K562 (cell line): ENCODE measurements around the gene TBCCD1. TPM values are rescaled to one million over a fixed set of nuclear protein-coding genes. Genes with fewer than 3 reads are reported as not detected.
A peak's percentile ranks its signal among the peaks of the same experiment; 100 is the strongest.

Experiments
- ATAC-seq: fragments of 200-7000 bp; cut with Tn5 transposase; 3 replicates; pipeline ENCODE4 v1.9.1; 2020; ENCODE audit warnings: moderate library complexity
- BruUV-seq: library from RNA; stranded (reverse); fragments of 400-500 nt; replicated peaks from 2 replicates; lab custom pipeline; 2021; lab: Mats Ljungman, UMichigan
- CTCF ChIA-PET: fragments of 300-600 bp; formaldehyde crosslinking; extraction: SDS; loops from one replicate; lab custom pipeline; 2021; ENCODE audit warnings: low intra/inter-chr PET ratio; lab: Yijun Ruan, JAX
- POLR2A ChIA-PET: fragments of 300-600, 350-650 bp; sonication (Branson Sonifier 250); formaldehyde crosslinking; extraction: SDS; loops from one replicate; lab custom pipeline; 2021; ENCODE audit warnings: antibody characterized with exemption, inconsistent platforms; lab: Yijun Ruan, JAX
- DNase-seq, 4 experiments: peaks; one replicate each; pipeline versions ENCODE4 v3.0.0 to v3.0.0-alpha.2; 2011 to 2018; ENCODE audit warnings: low spot score in 3 of 4, mixed read lengths in 3 of 4; ENCODE audit errors: extremely low read depth in 1 of 4
- FAIRE-seq: peaks from 2 replicates; lab custom pipeline; 2011; peaks lifted over from hg19 to GRCh38; lab: Jason Lieb, UNC
- H2AFZ ChIP-seq: 2 replicates; pipeline ENCODE4 v1.6.0; 2011; ENCODE audit warnings: low read depth, low read length, control low read depth, inconsistent platforms
- H3K27ac ChIP-seq: fragments of 200-600 bp; 3 replicates; pipeline ENCODE4 v1.8.0; 2011; ENCODE audit warnings: low read depth, mild to moderate bottlenecking, control low read depth, inconsistent platforms, low read length, moderate library complexity, mixed read lengths; ENCODE audit errors: extremely low read depth
- H3K27me3 ChIP-seq, 2 experiments: fragments of 300-600 bp in 1 of 2; 2 replicates in 1 of 2; 3 replicates in 1 of 2; pipeline versions ENCODE4 v1.6.0 to v1.8.0; 2011; ENCODE audit warnings: inconsistent platforms in 2 of 2, low read length in 2 of 2, mild to moderate bottlenecking in 1 of 2, mixed read lengths in 1 of 2, moderate library complexity in 1 of 2; ENCODE audit not compliant: control insufficient read depth in 2 of 2, insufficient read depth in 2 of 2
- H3K36me3 ChIP-seq: fragments of 300-600 bp; 3 replicates; pipeline ENCODE4 v1.8.0; 2011; ENCODE audit warnings: mild to moderate bottlenecking, low read length, inconsistent platforms; ENCODE audit not compliant: control insufficient read depth, insufficient read depth
- H3K4me1 ChIP-seq, 2 experiments: fragments of 200-600 bp in 1 of 2; replicated peaks in 1 of 2; 2 replicates in 1 of 2; 3 replicates in 1 of 2; pipeline versions ENCODE4 v1.5.1 to v1.8.0; 2011; ENCODE audit warnings: inconsistent platforms in 2 of 2, low read length in 2 of 2, mild to moderate bottlenecking in 1 of 2, mixed read lengths in 1 of 2, moderate library complexity in 1 of 2; ENCODE audit not compliant: control insufficient read depth in 2 of 2, insufficient read depth in 2 of 2
- H3K4me2 ChIP-seq: 2 replicates; pipeline ENCODE4 v1.6.1; 2011; ENCODE audit warnings: low read length, control low read depth, inconsistent platforms, mixed read lengths; ENCODE audit not compliant: insufficient read depth
- H3K4me3 ChIP-seq: fragments of 200-600 bp; sonication (generic), shearing (Covaris generic); 2 replicates; pipeline ENCODE4 v1.5.1; 2016; ENCODE audit warnings: control low read depth, inconsistent platforms
- H3K79me2 ChIP-seq: fragments of 200-600 bp; 3 replicates; pipeline ENCODE4 v1.8.0; 2011; ENCODE audit warnings: low read length, inconsistent platforms; ENCODE audit not compliant: control insufficient read depth, insufficient read depth
- H3K9ac ChIP-seq, 2 experiments: 2 replicates each; pipeline versions ENCODE4 v1.6.0 to v1.6.1; 2011; ENCODE audit warnings: low read depth in 2 of 2, low read length in 2 of 2, control low read depth in 1 of 2, inconsistent platforms in 1 of 2, mild to moderate bottlenecking in 1 of 2, mixed read lengths in 1 of 2; ENCODE audit not compliant: insufficient read depth in 1 of 2
- H3K9me1 ChIP-seq: one replicate; pipeline ENCODE4 v1.6.0; 2011; ENCODE audit warnings: inconsistent platforms, mild to moderate bottlenecking, low read length, moderate library complexity; ENCODE audit not compliant: control insufficient read depth, insufficient read depth
- H3K9me3 ChIP-seq: replicated peaks from 2 replicates; pipeline ENCODE4 v1.5.1; 2011; ENCODE audit warnings: low read depth, low read length, inconsistent platforms; ENCODE audit not compliant: control insufficient read depth, insufficient read depth
- H4K20me1 ChIP-seq: replicated peaks from 2 replicates; pipeline ENCODE4 v1.6.1; 2011; ENCODE audit warnings: low read length, inconsistent platforms, mixed read lengths; ENCODE audit not compliant: control insufficient read depth, insufficient read depth
- ATF1 ChIP-seq, 2 experiments: fragments of 450-650 bp in 1 of 2; IDR thresholded peaks; 2 replicates each; pipeline ENCODE4 v1.6.1; 2016; ENCODE audit warnings: missing compliant biosample characterization in 1 of 2, missing genetic modification characterization in 1 of 2
- ATF7 ChIP-seq: fragments of 450-650 bp; IDR thresholded peaks from 2 replicates; pipeline ENCODE4 v1.7.1; 2014; ENCODE audit warnings: mild to moderate bottlenecking, moderate library complexity
- CBFA2T2 ChIP-seq: fragments of 450-650 bp; conservative IDR thresholded peaks from 2 replicates; pipeline ENCODE4 v1.6.1; 2017; ENCODE audit warnings: mild to moderate bottlenecking
- CCNT2 ChIP-seq: IDR thresholded peaks from 2 replicates; pipeline ENCODE4 v1.6.1; 2011; ENCODE audit warnings: borderline replicate concordance, low read depth, mild to moderate bottlenecking, moderate library complexity, mixed read lengths, low read length; ENCODE audit not compliant: insufficient read length; ENCODE audit errors: extremely low read depth
- CTBP1 ChIP-seq: fragments of 450-650 bp; IDR thresholded peaks from 2 replicates; pipeline ENCODE4 v1.6.1; 2016; ENCODE audit warnings: borderline replicate concordance
- DPF2 ChIP-seq: fragments of 450-650 bp; IDR thresholded peaks from 2 replicates; pipeline ENCODE4 v1.6.1; 2016
- HCFC1 ChIP-seq: IDR thresholded peaks from 2 replicates; pipeline ENCODE4 v1.6.1; 2012; ENCODE audit warnings: low read depth, low read length, improper control_type of control experiment
- HMGN3 ChIP-seq: IDR thresholded peaks from 2 replicates; pipeline ENCODE4 v1.6.1; 2011; ENCODE audit warnings: borderline replicate concordance, low read depth, mild to moderate bottlenecking, mixed read lengths, low read length; ENCODE audit not compliant: insufficient read length; ENCODE audit errors: extremely low read depth
- MAFK ChIP-seq: IDR thresholded peaks from 2 replicates; pipeline ENCODE4 v1.6.1; 2011; ENCODE audit warnings: low read length, improper control_type of control experiment
- PCBP1 ChIP-seq: fragments of 200-400 bp; formaldehyde crosslinking; IDR thresholded peaks from 2 replicates; pipeline ENCODE4 v1.6.1; 2018; ENCODE audit warnings: mild to moderate bottlenecking, low read depth, low read length; ENCODE audit not compliant: poor library complexity, severe bottlenecking
- RBM15 ChIP-seq: fragments of 200-400 bp; formaldehyde crosslinking; IDR thresholded peaks from 2 replicates; pipeline ENCODE4 v1.6.1; 2018; ENCODE audit warnings: mild to moderate bottlenecking, low read length, moderate library complexity; ENCODE audit not compliant: insufficient read depth
- RFX7 ChIP-seq: fragments of 250-450 bp; sonication (Bioruptor Pico); IDR thresholded peaks from 2 replicates; pipeline ENCODE4 v1.5.1; 2021; ENCODE audit warnings: mild to moderate bottlenecking
- SPI1 ChIP-seq: IDR thresholded peaks from 2 replicates; pipeline ENCODE4 v1.6.1; 2011; ENCODE audit warnings: low read depth, low read length, control low read depth, borderline replicate concordance
- ZFP1 ChIP-seq: fragments of 450-650 bp; formaldehyde crosslinking; IDR thresholded peaks from 2 replicates; pipeline ENCODE4 v1.4.0; 2020; ENCODE audit warnings: mild to moderate bottlenecking, mixed read lengths
- ZNF143 ChIP-seq: sonication (generic); formaldehyde crosslinking; IDR thresholded peaks from 2 replicates; pipeline ENCODE4 v1.9.0; 2022; ENCODE audit warnings: mild to moderate bottlenecking, missing genetic modification reagents
- ZNF184 ChIP-seq: sonication (generic); formaldehyde crosslinking; IDR thresholded peaks from 2 replicates; pipeline ENCODE4 v1.5.0; 2020; ENCODE audit warnings: missing genetic modification reagents
- ZNF561 ChIP-seq: fragments of 450-650 bp; formaldehyde crosslinking; conservative IDR thresholded peaks from 2 replicates; pipeline ENCODE4 v1.4.0; 2020; ENCODE audit warnings: mild to moderate bottlenecking, moderate library complexity
- WGBS: fragments of 100-300 bp; shearing (Covaris generic); methylation state at CpG from one replicate; pipeline ENCODE4 v1.1.6; 2016; ENCODE audit warnings: low coverage, mixed read lengths; ENCODE audit not compliant: insufficient coverage; ENCODE audit errors: missing lambda C conversion rate; 5-methylcytosine and 5-hydroxymethylcytosine counted together
- in situ Hi-C: fragments of 300-500 bp; cut with MboI; formaldehyde crosslinking; loops from 4 replicates; pipeline ENCODE4 v1.15.0; 2018; ENCODE audit warnings: inconsistent platforms, mixed read lengths
- intact Hi-C: fragments of 100-400 bp; cut with micrococcal nuclease; formaldehyde crosslinking; loops from 2 replicates; pipeline ENCODE4 v1.14.2; 2022
- polyA plus RNA-seq, 8 experiments: library from polyadenylated mRNA; depleted of rRNA in 4 of 8; stranded (reverse) in 5 of 8; unstranded in 3 of 8; fragments of >200 nt; fragmentation: Nextera tagmentation in 2 of 8; fragmentation: Illumina TruSeq in 1 of 8; extraction: Ambion mirVana in 2 of 8; extraction: Trizol in 1 of 8; gene quantifications; 2 replicates each; pipeline versions ENCODE4 v1.2.1 to v1.2.3, GENCODE V29; 2011 to 2014; ENCODE audit warnings: inconsistent platforms in 1 of 8, missing spikeins in 1 of 8
- total RNA-seq, 7 experiments: library from RNA; depleted of rRNA in 6 of 7; stranded (reverse); fragments of >200 nt in 6 of 7; fragmentation: Illumina TruSeq in 2 of 7; extraction: Trizol in 2 of 7; gene quantifications; 2 replicates each; pipeline versions ENCODE4 v1.2.1 to v1.2.3, GENCODE V29; 2011 to 2021; ENCODE audit warnings: low replicate concordance in 1 of 7
- TF ChIP-seq, protein P1 (sequence below), 2 experiments: fragments of 450-650 bp in 1 of 2; sonication (generic) in 1 of 2; formaldehyde crosslinking; conservative IDR thresholded peaks; 2 replicates each; pipeline versions ENCODE4 v1.4.0 to v1.8.1; 2020 to 2022; ENCODE audit warnings: mild to moderate bottlenecking in 1 of 2, missing genetic modification reagents in 1 of 2
- TF ChIP-seq, protein P2 (sequence below): sonication (generic); formaldehyde crosslinking; IDR thresholded peaks from 2 replicates; pipeline ENCODE4 v1.8.1; 2023; ENCODE audit warnings: mild to moderate bottlenecking, missing genetic modification reagents, moderate library complexity
- TF ChIP-seq, protein P3 (sequence below): fragments of 250-450 bp; sonication (Bioruptor Pico); IDR thresholded peaks from 2 replicates; pipeline ENCODE4 v1.6.1; 2021; ENCODE audit warnings: mild to moderate bottlenecking
- TF ChIP-seq, protein P4 (sequence below): sonication (generic); formaldehyde crosslinking; IDR thresholded peaks from 2 replicates; pipeline ENCODE4 v1.8.0; 2022; ENCODE audit warnings: mild to moderate bottlenecking, missing genetic modification reagents

Gene TBCCD1
- total and polyA plus RNA-seq, 9 of the 15 experiments (the other 6 are each of a cell fraction or from before 2014, with no cell fraction given): 17.7 to 31.1 (median 21.2) TPM

DNA sequence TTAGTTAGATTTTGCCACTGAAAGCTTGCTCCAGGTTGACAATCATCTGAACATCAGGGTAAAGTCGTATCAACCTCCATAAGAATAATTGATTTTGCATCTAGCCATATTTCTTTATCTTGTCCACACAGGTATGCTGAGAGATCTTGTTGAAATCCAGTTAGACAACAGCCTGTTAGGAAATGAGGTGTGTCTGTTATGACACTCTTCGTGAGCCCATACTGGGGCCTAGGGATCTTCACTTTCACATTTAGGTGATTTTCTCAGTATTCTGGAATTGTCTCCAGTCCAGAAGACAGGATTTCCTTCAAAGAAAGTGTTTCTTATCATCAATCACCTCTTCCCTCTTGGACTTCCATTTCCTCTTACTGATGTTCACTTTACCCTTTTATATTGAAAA is 21.5 kb upstream of the TBCCD1 start:
- DNase-seq: peak in 3 of 4 experiments; percentile 17 to 45 (median 38)
- H2AFZ ChIP-seq: no peak overlapping the region
- H3K27ac ChIP-seq: no peak overlapping the region
- no peak overlapping the region for H3K4me3 ChIP-seq
- CTCF ChIA-PET: interaction anchor here (1.1 to 1.4 kb wide), 2 partner anchors 29 to 233 kb away, joined by 3 to 12 read pairs; no protein-coding TSS in a partner anchor
- no peak overlapping the region for H3K4me2 ChIP-seq
- H3K9me3 ChIP-seq: no peaks in the 10 kb centered on the region
- no peak for FAIRE-seq
- no peaks in the 10 kb centered on the region for H4K20me1 ChIP-seq
- no peaks in the 10 kb centered on the region for H3K79me2 ChIP-seq
- peaks cover 0 to 26% of the 10 kb centered on the region in 2 experiments; a peak in 3 of 5 replicates for H3K4me1 ChIP-seq
- H3K9me1 ChIP-seq: no peaks in the 10 kb centered on the region
- POLR2A ChIA-PET: interaction anchor here (0.6 to 3.8 kb wide), 6 partner anchors 8 to 197 kb away, joined by 3 to 23 read pairs (median 4); partner anchors contain the start of gene EIF4A2
- no peak overlapping the region; a peak in 1 of 4 replicates for H3K9ac ChIP-seq
- peak; percentile 32; the same call in 2 of the 3 replicates for ATAC-seq
- no peaks in the 10 kb centered on the region for H3K27me3 ChIP-seq
- in situ Hi-C loops (no loop called here), intact Hi-C loops (loop anchor here (1.0 to 10.0 kb wide), 3 partner anchors 21 to 236 kb away; no protein-coding TSS in a partner anchor)
- H3K36me3 ChIP-seq: peaks cover 26% of the 10 kb centered on the region
- BruUV-seq: no TSS peak
- 0% methylated on average over 2 of the region's 2 CpGs for WGBS
- TF ChIP-seq, protein P1, sequence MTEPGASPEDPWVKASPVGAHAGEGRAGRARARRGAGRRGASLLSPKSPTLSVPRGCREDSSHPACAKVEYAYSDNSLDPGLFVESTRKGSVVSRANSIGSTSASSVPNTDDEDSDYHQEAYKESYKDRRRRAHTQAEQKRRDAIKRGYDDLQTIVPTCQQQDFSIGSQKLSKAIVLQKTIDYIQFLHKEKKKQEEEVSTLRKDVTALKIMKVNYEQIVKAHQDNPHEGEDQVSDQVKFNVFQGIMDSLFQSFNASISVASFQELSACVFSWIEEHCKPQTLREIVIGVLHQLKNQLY (CRISPR knock-in tag; conservative IDR thresholded peaks at IDR 0.05): no peak
- TF ChIP-seq SPI1: no peak
- no peak for TF ChIP-seq ZNF143 (CRISPR knock-in tag)
- TF ChIP-seq MAFK: no peak
- TF ChIP-seq CCNT2: peak; percentile 18
- TF ChIP-seq ZNF184 (CRISPR knock-in tag): no peak
- TF ChIP-seq, protein P2, sequence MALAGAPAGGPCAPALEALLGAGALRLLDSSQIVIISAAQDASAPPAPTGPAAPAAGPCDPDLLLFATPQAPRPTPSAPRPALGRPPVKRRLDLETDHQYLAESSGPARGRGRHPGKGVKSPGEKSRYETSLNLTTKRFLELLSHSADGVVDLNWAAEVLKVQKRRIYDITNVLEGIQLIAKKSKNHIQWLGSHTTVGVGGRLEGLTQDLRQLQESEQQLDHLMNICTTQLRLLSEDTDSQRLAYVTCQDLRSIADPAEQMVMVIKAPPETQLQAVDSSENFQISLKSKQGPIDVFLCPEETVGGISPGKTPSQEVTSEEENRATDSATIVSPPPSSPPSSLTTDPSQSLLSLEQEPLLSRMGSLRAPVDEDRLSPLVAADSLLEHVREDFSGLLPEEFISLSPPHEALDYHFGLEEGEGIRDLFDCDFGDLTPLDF (CRISPR knock-in tag): no peak
- TF ChIP-seq HCFC1: no peak
- TF ChIP-seq, protein P3, sequence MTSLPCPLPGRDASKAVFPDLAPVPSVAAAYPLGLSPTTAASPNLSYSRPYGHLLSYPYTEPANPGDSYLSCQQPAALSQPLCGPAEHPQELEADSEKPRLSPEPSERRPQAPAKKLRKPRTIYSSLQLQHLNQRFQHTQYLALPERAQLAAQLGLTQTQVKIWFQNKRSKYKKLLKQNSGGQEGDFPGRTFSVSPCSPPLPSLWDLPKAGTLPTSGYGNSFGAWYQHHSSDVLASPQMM (CRISPR knock-in tag): no peak
- no peak for TF ChIP-seq ZFP1 (CRISPR knock-in tag)
- TF ChIP-seq CTBP1: 0 out of 2 replicates have a peak, but pooled peaks have one; percentile 22
- TF ChIP-seq HMGN3: no peak
- TF ChIP-seq ZNF561 (CRISPR knock-in tag): no peak
- no peak for TF ChIP-seq ATF1 (CRISPR knock-in tag; IDR thresholded peaks at IDR 0.05)
- no peak for TF ChIP-seq ATF1 (tag; IDR thresholded peaks at IDR 0.05)
- no peak for TF ChIP-seq RBM15
- TF ChIP-seq RFX7: no peak
- no peak for TF ChIP-seq PCBP1
- TF ChIP-seq CBFA2T2: peak; percentile 14; the same call in 1 of the 2 replicates
- peak; percentile 67 for TF ChIP-seq DPF2
- TF ChIP-seq ATF7: no peak
- TF ChIP-seq, protein P4, sequence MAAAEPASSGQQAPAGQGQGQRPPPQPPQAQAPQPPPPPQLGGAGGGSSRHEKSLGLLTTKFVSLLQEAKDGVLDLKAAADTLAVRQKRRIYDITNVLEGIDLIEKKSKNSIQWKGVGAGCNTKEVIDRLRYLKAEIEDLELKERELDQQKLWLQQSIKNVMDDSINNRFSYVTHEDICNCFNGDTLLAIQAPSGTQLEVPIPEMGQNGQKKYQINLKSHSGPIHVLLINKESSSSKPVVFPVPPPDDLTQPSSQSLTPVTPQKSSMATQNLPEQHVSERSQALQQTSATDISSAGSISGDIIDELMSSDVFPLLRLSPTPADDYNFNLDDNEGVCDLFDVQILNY (CRISPR knock-in tag): no peak
